GM12878 (cell line): ENCODE measurements around the gene IER3.
"Not testable (repeated sequence)": the region's sequence is repeated elsewhere in the genome, so short reads cannot be mapped to it uniquely, and the experiment has no call there.

Experiments used
- EZH2 ChIP-seq: IDR thresholded peaks from 2 replicates; pipeline ENCODE4 v1.6.1; 2012; ENCODE audit warnings: low read depth, mild to moderate bottlenecking, control low read depth, inconsistent platforms, low read length, borderline replicate concordance; ENCODE audit not compliant: control insufficient read depth
- POLR2AphosphoS5 ChIP-seq: IDR thresholded peaks from 2 replicates; pipeline ENCODE4 v1.6.1; 2011; ENCODE audit warnings: mild to moderate bottlenecking, low read length, inconsistent platforms
- ZZZ3 ChIP-seq: IDR thresholded peaks from 2 replicates; pipeline ENCODE4 v1.6.1; 2011; ENCODE audit warnings: low read depth; ENCODE audit not compliant: control insufficient read depth, insufficient read length
- TF ChIP-seq, protein P1 (sequence below): IDR thresholded peaks from 2 replicates; pipeline ENCODE4 v1.6.1; 2012; ENCODE audit warnings: improper control_type of control experiment, low read depth, low read length; ENCODE audit not compliant: insufficient replicate concordance

DNA sequence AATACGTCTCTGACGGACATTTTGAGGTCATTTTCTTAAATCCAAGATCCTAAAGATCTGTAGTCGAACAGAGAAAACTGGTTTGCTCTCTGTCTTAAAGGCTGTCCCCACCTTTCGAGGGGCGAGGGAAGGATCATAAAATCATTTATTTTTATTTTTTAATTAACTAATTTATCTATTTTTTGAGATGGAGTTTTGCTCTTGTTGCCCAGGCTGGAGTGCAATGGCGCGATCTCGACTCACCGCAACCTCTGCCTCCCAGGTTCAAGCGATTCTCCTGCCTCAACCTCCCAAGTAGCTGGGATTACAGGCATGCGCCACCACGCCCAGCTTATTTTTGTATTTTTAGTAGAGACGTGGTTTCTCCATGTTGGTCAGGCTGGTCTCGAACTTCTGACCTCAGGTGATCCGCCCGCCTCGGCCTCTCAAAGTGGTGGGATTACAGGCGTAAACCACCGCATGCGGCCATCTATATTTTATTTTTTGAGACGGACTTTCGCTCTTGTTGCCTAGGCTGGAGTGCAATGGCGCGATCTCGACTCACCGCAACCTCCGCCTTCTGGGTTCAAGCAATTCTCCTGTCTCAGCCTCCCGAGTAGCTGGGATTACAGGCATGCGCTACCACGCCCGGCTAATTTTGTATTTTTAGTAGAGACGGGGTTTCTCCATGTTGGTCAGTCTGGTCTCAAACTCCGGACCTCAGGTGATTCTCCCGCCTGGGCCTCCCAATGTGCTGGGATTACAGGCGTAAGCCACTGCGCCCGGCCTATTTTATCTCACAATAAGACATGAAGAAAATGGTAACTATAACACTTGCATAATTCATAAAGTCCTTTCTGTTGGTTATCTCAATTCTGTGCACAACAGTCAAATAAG is 26.3 kb downstream of the IER3 start:
- TF ChIP-seq, protein P1, sequence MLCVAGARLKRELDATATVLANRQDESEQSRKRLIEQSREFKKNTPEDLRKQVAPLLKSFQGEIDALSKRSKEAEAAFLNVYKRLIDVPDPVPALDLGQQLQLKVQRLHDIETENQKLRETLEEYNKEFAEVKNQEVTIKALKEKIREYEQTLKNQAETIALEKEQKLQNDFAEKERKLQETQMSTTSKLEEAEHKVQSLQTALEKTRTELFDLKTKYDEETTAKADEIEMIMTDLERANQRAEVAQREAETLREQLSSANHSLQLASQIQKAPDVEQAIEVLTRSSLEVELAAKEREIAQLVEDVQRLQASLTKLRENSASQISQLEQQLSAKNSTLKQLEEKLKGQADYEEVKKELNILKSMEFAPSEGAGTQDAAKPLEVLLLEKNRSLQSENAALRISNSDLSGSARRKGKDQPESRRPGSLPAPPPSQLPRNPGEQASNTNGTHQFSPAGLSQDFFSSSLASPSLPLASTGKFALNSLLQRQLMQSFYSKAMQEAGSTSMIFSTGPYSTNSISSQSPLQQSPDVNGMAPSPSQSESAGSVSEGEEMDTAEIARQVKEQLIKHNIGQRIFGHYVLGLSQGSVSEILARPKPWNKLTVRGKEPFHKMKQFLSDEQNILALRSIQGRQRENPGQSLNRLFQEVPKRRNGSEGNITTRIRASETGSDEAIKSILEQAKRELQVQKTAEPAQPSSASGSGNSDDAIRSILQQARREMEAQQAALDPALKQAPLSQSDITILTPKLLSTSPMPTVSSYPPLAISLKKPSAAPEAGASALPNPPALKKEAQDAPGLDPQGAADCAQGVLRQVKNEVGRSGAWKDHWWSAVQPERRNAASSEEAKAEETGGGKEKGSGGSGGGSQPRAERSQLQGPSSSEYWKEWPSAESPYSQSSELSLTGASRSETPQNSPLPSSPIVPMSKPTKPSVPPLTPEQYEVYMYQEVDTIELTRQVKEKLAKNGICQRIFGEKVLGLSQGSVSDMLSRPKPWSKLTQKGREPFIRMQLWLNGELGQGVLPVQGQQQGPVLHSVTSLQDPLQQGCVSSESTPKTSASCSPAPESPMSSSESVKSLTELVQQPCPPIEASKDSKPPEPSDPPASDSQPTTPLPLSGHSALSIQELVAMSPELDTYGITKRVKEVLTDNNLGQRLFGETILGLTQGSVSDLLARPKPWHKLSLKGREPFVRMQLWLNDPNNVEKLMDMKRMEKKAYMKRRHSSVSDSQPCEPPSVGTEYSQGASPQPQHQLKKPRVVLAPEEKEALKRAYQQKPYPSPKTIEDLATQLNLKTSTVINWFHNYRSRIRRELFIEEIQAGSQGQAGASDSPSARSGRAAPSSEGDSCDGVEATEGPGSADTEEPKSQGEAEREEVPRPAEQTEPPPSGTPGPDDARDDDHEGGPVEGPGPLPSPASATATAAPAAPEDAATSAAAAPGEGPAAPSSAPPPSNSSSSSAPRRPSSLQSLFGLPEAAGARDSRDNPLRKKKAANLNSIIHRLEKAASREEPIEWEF, result not testable (repeated sequence)
- not testable (repeated sequence) for TF ChIP-seq POLR2AphosphoS5, ZZZ3, EZH2
